ENCODE data around the gene INF2.
"Not testable (repeated sequence)": the region's sequence is repeated elsewhere in the genome, so short reads cannot be mapped to it uniquely, and the experiment has no call there.

The INF2 gene

GRCh38 chr14:104662472-104662871, 26.9 kb upstream of the INF2 start:
- H3K36me3 Mint-ChIP-seq (ENCODE audit: low read depth): not testable (repeated sequence)
- H3K27me3 Mint-ChIP-seq: peaks cover 15% of the 10 kb centered on the region

GRCh38 chr14:104664107-104664506, 25.3 kb upstream of the INF2 start:
- H3K9me3 Mint-ChIP-seq: no peaks in the 10 kb centered on the region
- H3K27me3 Mint-ChIP-seq: peaks cover 15% of the 10 kb centered on the region
- DNase-seq: no peak
- H3K27ac Mint-ChIP-seq: no peak overlapping the region
- H3K36me3 Mint-ChIP-seq (ENCODE audit: low read depth): no peaks in the 10 kb centered on the region
- H3K4me3 Mint-ChIP-seq: no peak overlapping the region
- peaks cover 36% of the 10 kb centered on the region for H3K4me1 Mint-ChIP-seq (ENCODE audit: low read depth)

More at GRCh38 chr14:104662472-104662871, 26.9 kb upstream of the INF2 start:
- not testable (repeated sequence) for DNase-seq, H3K4me3 Mint-ChIP-seq, H3K27ac Mint-ChIP-seq, H3K9me3 Mint-ChIP-seq
- peaks cover 47% of the 10 kb centered on the region for H3K4me1 Mint-ChIP-seq (ENCODE audit: low read depth)

DNA sequence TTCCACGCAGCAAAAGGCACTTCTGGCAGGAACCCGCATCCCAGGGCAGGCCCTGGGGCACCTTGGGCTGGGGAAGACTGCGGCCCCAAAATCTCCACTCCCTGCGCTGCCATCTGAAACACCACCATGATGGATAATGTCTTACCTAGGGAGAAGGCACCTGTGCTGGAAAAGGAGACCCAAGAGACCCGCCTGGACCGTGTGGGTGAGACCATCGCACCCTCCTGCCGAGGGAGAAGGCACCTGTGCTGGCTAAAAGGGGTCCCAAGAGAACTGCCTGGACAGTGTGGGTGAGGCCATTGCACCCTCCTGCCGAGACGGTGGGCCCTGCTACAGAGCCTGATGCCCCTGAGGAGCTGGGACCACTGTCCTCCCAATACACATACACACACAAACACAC, 24.8 kb upstream of the INF2 start:
- H3K27ac Mint-ChIP-seq: no peak overlapping the region

GRCh38 chr14:104665114-104665656, 24.2 kb upstream of the INF2 start:
- peak overlapping the region; percentile 57 for H3K27ac Mint-ChIP-seq
- peaks cover 11% of the 10 kb centered on the region for H3K27me3 Mint-ChIP-seq
- peaks cover 32% of the 10 kb centered on the region for H3K4me1 Mint-ChIP-seq (ENCODE audit: low read depth)
- H3K9me3 Mint-ChIP-seq: no peaks in the 10 kb centered on the region
- no peaks in the 10 kb centered on the region for H3K36me3 Mint-ChIP-seq (ENCODE audit: low read depth)
- H3K4me3 Mint-ChIP-seq: no peak overlapping the region
- DNase-seq: no peak

More for the DNA sequence above, 24.8 kb upstream of the INF2 start:
- DNase-seq: no peak
- no peaks in the 10 kb centered on the region for H3K36me3 Mint-ChIP-seq (ENCODE audit: low read depth)
- no peaks in the 10 kb centered on the region for H3K9me3 Mint-ChIP-seq
- peaks cover 15% of the 10 kb centered on the region for H3K27me3 Mint-ChIP-seq
- H3K4me3 Mint-ChIP-seq: no peak overlapping the region
- H3K4me1 Mint-ChIP-seq (ENCODE audit: low read depth): peaks cover 36% of the 10 kb centered on the region

GRCh38 chr14:104665657-104666522, 23.5 kb upstream of the INF2 start:
- H3K27ac Mint-ChIP-seq: peak overlapping the region; percentile 57
- peaks cover 7% of the 10 kb centered on the region for H3K27me3 Mint-ChIP-seq
- H3K9me3 Mint-ChIP-seq: no peaks in the 10 kb centered on the region
- peaks cover 27% of the 10 kb centered on the region for H3K4me1 Mint-ChIP-seq (ENCODE audit: low read depth)
- no peak overlapping the region for H3K4me3 Mint-ChIP-seq
- peak; percentile 64 for DNase-seq
- H3K36me3 Mint-ChIP-seq (ENCODE audit: low read depth): no peaks in the 10 kb centered on the region

GRCh38 chr14:104666523-104666895, 22.9 kb upstream of the INF2 start:
- DNase-seq; H3K27ac Mint-ChIP-seq; H3K27me3 Mint-ChIP-seq; H3K36me3 Mint-ChIP-seq (ENCODE audit: low read depth); H3K4me3 Mint-ChIP-seq; H3K9me3 Mint-ChIP-seq: not testable (repeated sequence)
- H3K4me1 Mint-ChIP-seq (ENCODE audit: low read depth): peaks cover 24% of the 10 kb centered on the region

- no peak overlapping the region for H3K4me3 Mint-ChIP-seq
- H3K4me1 Mint-ChIP-seq (ENCODE audit: low read depth): peaks cover 24% of the 10 kb centered on the region
- DNase-seq: no peak
- no peaks in the 10 kb centered on the region for H3K27me3 Mint-ChIP-seq
- no peaks in the 10 kb centered on the region for H3K36me3 Mint-ChIP-seq (ENCODE audit: low read depth)
- no peaks in the 10 kb centered on the region for H3K9me3 Mint-ChIP-seq
- H3K27ac Mint-ChIP-seq: no peak overlapping the region
Observed at GRCh38 chr14:104666981-104667380, 22.4 kb upstream of the INF2 start.

DNA sequence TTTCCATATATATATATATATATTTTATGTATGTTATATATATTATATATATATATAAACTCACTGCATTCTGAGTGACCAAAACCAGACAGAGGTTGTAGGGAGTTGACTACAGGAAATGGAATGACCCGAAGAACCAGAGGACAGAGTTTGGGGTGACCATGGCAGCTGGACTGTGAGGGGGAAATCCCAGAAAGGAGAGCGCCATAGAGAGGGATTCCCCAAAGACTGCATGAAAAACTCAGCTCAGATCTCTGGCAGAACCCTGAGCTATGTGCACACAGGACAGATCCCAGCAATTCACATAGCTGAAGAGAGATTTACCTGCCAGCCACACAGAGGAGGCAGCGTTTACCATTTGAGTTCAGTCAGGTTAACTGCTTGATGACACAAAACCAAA, 19.7 kb upstream of the INF2 start:
- DNase-seq: no peak
- Mint-ChIP-seq H3K4me1 (ENCODE audit: low read depth) (peaks cover 22% of the 10 kb centered on the region), H3K27me3 (no peaks in the 10 kb centered on the region), H3K27ac (no peak overlapping the region), H3K36me3 (ENCODE audit: low read depth) (no peaks in the 10 kb centered on the region), H3K4me3 (no peak overlapping the region), H3K9me3 (no peaks in the 10 kb centered on the region)

DNA sequence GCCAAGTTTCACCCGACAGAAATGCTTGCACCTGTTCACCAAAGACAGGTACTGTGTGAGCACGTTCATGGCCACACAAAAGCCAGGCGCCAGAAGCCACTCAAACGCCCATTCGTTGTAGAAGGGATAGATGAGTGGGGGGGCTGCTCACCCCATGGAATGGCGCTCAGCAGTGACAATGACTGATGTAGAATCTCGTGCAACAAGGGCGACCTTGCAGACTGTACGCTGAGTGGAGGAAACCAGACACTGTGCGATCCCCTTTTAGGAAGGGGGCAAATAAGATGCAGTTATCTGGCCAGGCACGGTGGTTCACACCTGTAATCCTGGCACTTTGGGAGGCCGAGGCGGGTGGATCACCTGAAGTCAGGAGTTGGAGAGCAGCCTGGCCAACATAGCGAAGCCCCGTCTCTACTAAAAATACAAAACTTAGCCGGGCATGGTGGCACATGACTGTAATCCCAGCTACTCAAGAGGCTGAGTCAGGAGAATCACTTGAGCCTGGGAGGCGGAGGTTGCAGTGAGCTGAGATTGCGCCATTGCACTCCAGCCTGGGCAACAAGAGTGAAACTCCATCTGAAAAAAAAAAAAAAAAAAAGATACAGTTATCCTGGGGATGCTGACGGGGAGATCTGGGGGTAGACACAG, 18.0 kb upstream of the INF2 start:
- not testable (repeated sequence) for H3K4me3 Mint-ChIP-seq; DNase-seq; H3K36me3 Mint-ChIP-seq (ENCODE audit: low read depth); H3K27ac Mint-ChIP-seq; H3K27me3 Mint-ChIP-seq; H3K9me3 Mint-ChIP-seq
- peaks cover 13% of the 10 kb centered on the region for H3K4me1 Mint-ChIP-seq (ENCODE audit: low read depth)

DNA sequence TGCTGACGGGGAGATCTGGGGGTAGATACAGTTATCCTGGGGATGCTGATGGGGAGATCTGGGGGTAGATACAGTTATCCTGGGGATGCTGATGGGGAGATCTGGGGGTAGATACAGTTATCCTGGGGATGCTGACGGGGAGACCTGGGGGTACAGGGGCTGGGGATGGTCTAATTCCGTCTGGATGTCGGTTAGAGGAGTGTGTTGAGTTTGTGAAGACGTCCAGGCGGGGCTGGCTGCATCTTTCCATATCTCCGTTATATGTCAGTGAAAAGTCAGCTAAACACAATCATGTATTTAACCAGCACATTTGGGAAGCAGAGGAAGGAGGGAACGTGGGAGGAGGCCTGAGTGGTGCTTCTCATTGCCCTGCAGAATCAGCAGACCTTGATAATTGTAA, 17.3 kb upstream of the INF2 start:
- DNase-seq; H3K36me3 Mint-ChIP-seq (ENCODE audit: low read depth): not testable (repeated sequence)

DNA sequence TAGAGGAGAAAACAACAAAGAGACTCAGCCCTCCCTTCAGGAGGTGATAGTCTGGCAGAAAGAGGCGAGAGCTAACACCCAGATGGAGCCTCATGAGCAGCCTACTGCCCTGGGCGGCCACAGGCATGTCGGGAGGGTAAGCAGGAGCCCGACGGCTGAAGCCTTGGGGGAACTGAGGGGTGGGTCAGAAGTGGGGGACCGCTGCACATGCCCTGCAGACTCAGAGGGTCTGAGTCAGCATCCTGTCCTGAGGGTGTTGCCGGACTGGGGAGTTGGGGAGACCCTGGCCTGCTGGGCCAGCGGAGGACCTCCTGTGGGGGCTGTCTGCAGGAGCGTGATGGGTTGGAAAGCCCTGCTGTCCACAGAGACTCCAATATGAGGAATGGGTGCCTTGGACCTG, 15.9 kb upstream of the INF2 start:
- Mint-ChIP-seq H3K27ac (no peak overlapping the region), H3K4me3 (no peak overlapping the region), H3K27me3 (no peaks in the 10 kb centered on the region), H3K4me1 (ENCODE audit: low read depth) (peaks cover 26% of the 10 kb centered on the region), H3K9me3 (no peaks in the 10 kb centered on the region), H3K36me3 (ENCODE audit: low read depth) (no peaks in the 10 kb centered on the region)
- DNase-seq: no peak

More for the DNA sequence above, 17.3 kb upstream of the INF2 start:
- not testable (repeated sequence) for H3K27me3 Mint-ChIP-seq, H3K9me3 Mint-ChIP-seq, H3K27ac Mint-ChIP-seq, H3K4me3 Mint-ChIP-seq
- peaks cover 14% of the 10 kb centered on the region for H3K4me1 Mint-ChIP-seq (ENCODE audit: low read depth)

DNA sequence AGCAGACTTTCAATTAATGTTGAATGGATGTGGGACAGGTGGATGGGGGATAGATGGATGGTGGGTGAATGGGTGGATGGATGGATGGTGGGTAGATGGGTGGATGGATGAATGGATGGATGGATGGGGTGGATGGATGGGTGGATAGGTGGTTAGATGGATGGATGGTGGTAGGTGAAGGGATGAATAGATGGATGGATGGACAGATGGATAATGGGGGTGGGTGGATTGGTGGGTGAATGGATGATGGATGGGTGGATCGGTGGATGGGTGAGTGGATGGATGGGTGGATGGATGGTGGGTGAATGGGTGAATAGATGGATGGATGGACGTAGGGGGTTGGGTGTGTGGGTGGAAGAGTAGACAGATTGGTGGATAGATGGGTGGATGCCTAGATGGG, 14.0 kb upstream of the INF2 start:
- Mint-ChIP-seq H3K27me3 (no peaks in the 10 kb centered on the region), H3K36me3 (ENCODE audit: low read depth) (no peaks in the 10 kb centered on the region), H3K27ac (no peak overlapping the region), H3K9me3 (no peaks in the 10 kb centered on the region), H3K4me1 (ENCODE audit: low read depth) (peaks cover 29% of the 10 kb centered on the region), H3K4me3 (no peak overlapping the region)
- DNase-seq: no peak

GRCh38 chr14:104676130-104676693, 13.2 kb upstream of the INF2 start:
- Mint-ChIP-seq H3K4me3 (no peak overlapping the region), H3K9me3 (no peaks in the 10 kb centered on the region), H3K4me1 (ENCODE audit: low read depth) (peaks cover 29% of the 10 kb centered on the region), H3K27ac (no peak overlapping the region), H3K27me3 (no peaks in the 10 kb centered on the region), H3K36me3 (ENCODE audit: low read depth) (no peaks in the 10 kb centered on the region)
- no peak for DNase-seq

GRCh38 chr14:104676694-104677511, 12.5 kb upstream of the INF2 start:
- no peaks in the 10 kb centered on the region for H3K27me3 Mint-ChIP-seq
- H3K4me3 Mint-ChIP-seq: peak overlapping the region; percentile 72
- H3K36me3 Mint-ChIP-seq (ENCODE audit: low read depth): no peaks in the 10 kb centered on the region
- DNase-seq: peak; percentile 77
- H3K4me1 Mint-ChIP-seq (ENCODE audit: low read depth): peaks cover 29% of the 10 kb centered on the region
- no peaks in the 10 kb centered on the region for H3K9me3 Mint-ChIP-seq
- H3K27ac Mint-ChIP-seq: peak overlapping the region; percentile 91
